Measurements from ENCODE around the gene DNAJC3.
A peak's percentile ranks its signal among the peaks of the same experiment; 100 is the strongest.

Gene DNAJC3

GRCh38 chr13:95703576-95703975, 26.6 kb downstream of the DNAJC3 start:
- TF ChIP-seq, protein P1, sequence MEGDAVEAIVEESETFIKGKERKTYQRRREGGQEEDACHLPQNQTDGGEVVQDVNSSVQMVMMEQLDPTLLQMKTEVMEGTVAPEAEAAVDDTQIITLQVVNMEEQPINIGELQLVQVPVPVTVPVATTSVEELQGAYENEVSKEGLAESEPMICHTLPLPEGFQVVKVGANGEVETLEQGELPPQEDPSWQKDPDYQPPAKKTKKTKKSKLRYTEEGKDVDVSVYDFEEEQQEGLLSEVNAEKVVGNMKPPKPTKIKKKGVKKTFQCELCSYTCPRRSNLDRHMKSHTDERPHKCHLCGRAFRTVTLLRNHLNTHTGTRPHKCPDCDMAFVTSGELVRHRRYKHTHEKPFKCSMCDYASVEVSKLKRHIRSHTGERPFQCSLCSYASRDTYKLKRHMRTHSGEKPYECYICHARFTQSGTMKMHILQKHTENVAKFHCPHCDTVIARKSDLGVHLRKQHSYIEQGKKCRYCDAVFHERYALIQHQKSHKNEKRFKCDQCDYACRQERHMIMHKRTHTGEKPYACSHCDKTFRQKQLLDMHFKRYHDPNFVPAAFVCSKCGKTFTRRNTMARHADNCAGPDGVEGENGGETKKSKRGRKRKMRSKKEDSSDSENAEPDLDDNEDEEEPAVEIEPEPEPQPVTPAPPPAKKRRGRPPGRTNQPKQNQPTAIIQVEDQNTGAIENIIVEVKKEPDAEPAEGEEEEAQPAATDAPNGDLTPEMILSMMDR (IDR thresholded peaks at IDR 0.05; ENCODE audit: control extremely low read depth, extremely low read depth, low read depth, missing control alignments), result no peak
- DNase-seq (ENCODE audit: extremely low spot score), result no peak
- CTCF ChIA-PET, result interaction anchor here (1.0 to 1.5 kb wide), 3 partner anchors 14 to 27 kb away, joined by 3 to 4 read pairs (median 3); partner anchors contain the start of gene DNAJC3
- POLR2A ChIA-PET, result no interaction called here

- ChIA-PET CTCF (interaction anchor here (0.8 to 1.5 kb wide), 2 partner anchors 9 to 13 kb away, joined by 3 read pairs; no protein-coding TSS in a partner anchor), POLR2A (no interaction called here)
- DNase-seq (ENCODE audit: extremely low spot score), result no peak
Measured at GRCh38 chr13:95704510-95704909, 27.6 kb downstream of the DNAJC3 start.

DNA sequence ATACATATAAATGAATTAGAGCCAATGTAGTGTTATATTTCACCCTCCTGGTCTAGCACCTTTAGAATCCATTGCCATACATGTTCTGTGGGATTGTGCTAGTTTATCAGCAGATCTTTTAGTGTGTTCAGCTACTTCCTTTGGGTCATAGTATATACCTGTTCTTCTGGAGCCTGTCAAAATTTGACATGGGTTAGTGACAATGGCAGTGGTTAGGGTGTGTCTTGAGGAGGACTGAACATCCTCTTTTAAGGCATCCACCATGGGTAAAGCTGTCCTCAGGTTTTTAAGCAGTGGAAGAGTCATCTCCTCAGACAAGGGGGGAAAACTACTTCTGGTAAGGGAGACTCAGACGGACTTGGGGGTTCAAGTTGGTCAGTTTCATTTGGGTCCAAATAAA, 29.4 kb downstream of the DNAJC3 start:
- POLR2A ChIA-PET, result interaction anchor here (1.4 kb wide), 1 partner anchor 30 kb away, joined by 3 read pairs; the partner anchor contains the start of gene DNAJC3
- TF ChIP-seq, protein P1 (IDR thresholded peaks at IDR 0.05; ENCODE audit: control extremely low read depth, extremely low read depth, low read depth, missing control alignments), result no peak
- CTCF ChIA-PET, result interaction anchor here (0.9 to 1.6 kb wide), 5 partner anchors 9 to 82 kb away, joined by 3 to 8 read pairs (median 4); no protein-coding TSS in a partner anchor
- no peak for DNase-seq (ENCODE audit: extremely low spot score)

More at GRCh38 chr13:95704510-95704909, 27.6 kb downstream of the DNAJC3 start:
- TF ChIP-seq, protein P1 (IDR thresholded peaks at IDR 0.05; ENCODE audit: control extremely low read depth, extremely low read depth, low read depth, missing control alignments), result peak; percentile 11

- POLR2A ChIA-PET, result no interaction called here
- CTCF ChIA-PET, result interaction anchor here (0.9 to 1.6 kb wide), 6 partner anchors 8 to 127 kb away, joined by 3 to 8 read pairs (median 4); no protein-coding TSS in a partner anchor
- TF ChIP-seq, protein P1 (IDR thresholded peaks at IDR 0.05; ENCODE audit: control extremely low read depth, extremely low read depth, low read depth, missing control alignments), result no peak
- DNase-seq (ENCODE audit: extremely low spot score), result no peak
Measured at GRCh38 chr13:95707035-95707434, 30.1 kb downstream of the DNAJC3 start.

DNA sequence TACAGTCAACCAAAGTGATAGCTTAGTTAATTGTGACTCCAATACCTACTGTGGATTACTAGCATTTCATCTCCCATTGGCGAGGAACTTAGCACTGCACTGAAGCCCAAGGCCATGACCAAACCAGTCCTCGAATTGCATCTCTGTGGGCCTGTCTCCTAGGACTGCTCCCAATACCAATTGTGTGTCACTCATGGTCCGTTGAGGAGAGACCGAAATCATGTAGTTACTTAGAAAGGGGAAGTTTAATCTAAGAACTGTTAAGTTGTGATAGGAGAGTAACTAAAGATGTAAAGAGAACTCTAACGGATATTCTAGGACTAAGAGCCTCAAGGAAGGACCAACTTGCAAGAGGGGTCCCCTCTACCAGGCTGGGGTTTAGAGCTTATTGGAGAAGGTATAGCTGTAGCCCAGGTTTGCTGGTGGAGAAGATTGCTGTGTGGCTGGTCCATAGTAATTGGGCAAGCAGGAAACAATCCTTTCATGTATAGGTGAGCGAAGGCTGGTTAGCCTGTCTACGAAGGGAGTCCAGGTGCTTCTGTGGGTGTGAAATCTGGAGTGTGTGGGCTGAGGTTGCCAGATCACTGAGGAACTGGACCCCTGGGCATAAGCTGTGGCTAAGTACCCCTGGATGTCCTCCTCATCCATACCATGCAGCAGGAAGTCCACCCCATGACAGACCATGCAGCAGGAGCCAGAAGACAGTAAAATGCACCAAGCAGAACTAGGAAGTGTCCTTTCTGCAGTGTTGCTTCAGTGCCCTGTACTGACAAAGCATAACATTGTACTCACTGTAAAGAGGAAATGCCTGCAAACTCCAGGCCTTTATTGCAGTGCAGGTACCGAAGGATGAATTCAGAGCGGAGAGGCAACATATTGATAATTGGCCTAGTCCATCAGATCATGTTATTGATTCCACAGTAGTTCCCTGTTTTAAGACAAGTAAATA, 30.8 kb downstream of the DNAJC3 start:
- TF ChIP-seq, protein P1 (IDR thresholded peaks at IDR 0.05; ENCODE audit: control extremely low read depth, extremely low read depth, low read depth, missing control alignments), result no peak
- DNase-seq (ENCODE audit: extremely low spot score), result peak; percentile 11
- POLR2A ChIA-PET, result no interaction called here
- CTCF ChIA-PET, result interaction anchor here (0.9 to 1.6 kb wide), 6 partner anchors 9 to 126 kb away, joined by 3 to 8 read pairs (median 4); no protein-coding TSS in a partner anchor

- POLR2A ChIA-PET, result no interaction called here
Measured at GRCh38 chr13:95708391-95708774, 31.4 kb downstream of the DNAJC3 start.

More at GRCh38 chr13:95708391-95708774, 31.4 kb downstream of the DNAJC3 start:
- CTCF ChIA-PET, result no interaction called here
- no peak for DNase-seq (ENCODE audit: extremely low spot score)
- TF ChIP-seq, protein P1 (IDR thresholded peaks at IDR 0.05; ENCODE audit: control extremely low read depth, extremely low read depth, low read depth, missing control alignments), result no peak
